Activated naive CD4-positive, alpha-beta T cell treated with anti-CD3 and anti-CD28 coated beads, Interleukin-2, amount 10 ng/mL, durations not matched to agents 5 hours and 36 hours (primary cell): ENCODE results near the gene MMS19. TPM values are rescaled to one million over a fixed set of nuclear protein-coding genes. Genes with fewer than 3 reads are reported as not detected.

Experiments used
- total RNA-seq, 2 experiments: library from RNA; stranded (reverse); gene quantifications; one replicate each; pipeline ENCODE4 v1.2.3, GENCODE V29; 2021

The MMS19 gene, protein sequence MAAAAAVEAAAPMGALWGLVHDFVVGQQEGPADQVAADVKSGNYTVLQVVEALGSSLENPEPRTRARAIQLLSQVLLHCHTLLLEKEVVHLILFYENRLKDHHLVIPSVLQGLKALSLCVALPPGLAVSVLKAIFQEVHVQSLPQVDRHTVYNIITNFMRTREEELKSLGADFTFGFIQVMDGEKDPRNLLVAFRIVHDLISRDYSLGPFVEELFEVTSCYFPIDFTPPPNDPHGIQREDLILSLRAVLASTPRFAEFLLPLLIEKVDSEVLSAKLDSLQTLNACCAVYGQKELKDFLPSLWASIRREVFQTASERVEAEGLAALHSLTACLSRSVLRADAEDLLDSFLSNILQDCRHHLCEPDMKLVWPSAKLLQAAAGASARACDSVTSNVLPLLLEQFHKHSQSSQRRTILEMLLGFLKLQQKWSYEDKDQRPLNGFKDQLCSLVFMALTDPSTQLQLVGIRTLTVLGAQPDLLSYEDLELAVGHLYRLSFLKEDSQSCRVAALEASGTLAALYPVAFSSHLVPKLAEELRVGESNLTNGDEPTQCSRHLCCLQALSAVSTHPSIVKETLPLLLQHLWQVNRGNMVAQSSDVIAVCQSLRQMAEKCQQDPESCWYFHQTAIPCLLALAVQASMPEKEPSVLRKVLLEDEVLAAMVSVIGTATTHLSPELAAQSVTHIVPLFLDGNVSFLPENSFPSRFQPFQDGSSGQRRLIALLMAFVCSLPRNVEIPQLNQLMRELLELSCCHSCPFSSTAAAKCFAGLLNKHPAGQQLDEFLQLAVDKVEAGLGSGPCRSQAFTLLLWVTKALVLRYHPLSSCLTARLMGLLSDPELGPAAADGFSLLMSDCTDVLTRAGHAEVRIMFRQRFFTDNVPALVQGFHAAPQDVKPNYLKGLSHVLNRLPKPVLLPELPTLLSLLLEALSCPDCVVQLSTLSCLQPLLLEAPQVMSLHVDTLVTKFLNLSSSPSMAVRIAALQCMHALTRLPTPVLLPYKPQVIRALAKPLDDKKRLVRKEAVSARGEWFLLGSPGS
- 10 to 100 TPM; 72.8 to 74.3 TPM for total RNA-seq

GRCh38 chr10:97498076-97498840 lies at the start of gene MMS19:
MMS19 (minus strand) TSS chr10:97498422; CDS start chr10:97498384, 38 bp downstream.

GRCh38 chr10:97498841-97499560 lies 779 bp upstream of the MMS19 start, which contains the start of gene UBTD1:
UBTD1 (plus strand) TSS chr10:97498924; CDS start chr10:97499204, 280 bp downstream.

GRCh38 chr10:97445722-97446639 lies 52.2 kb downstream of the MMS19 start, which contains the start of the genes EXOSC1 and ZDHHC16:
EXOSC1 (minus strand) TSS chr10:97446006; CDS start chr10:97445985, 21 bp downstream.
ZDHHC16 (plus strand) TSS chr10:97446175; CDS start chr10:97451676, 5,501 bp downstream.

GRCh38 chr10:97425964-97426775 lies 72.1 kb downstream of the MMS19 start, which contains the start of gene PGAM1:
PGAM1 (plus strand) TSS chr10:97426191; CDS start chr10:97426308, 117 bp downstream.

Other genes with a start within 250 kb of the MMS19 start
- gene ARHGAP19, start 205.8 kb downstream of the MMS19 start, total RNA-seq = 10 to 100 TPM; 35.1 to 40.5 TPM
- 1 to 10 TPM; 8.6 to 8.7 TPM for gene FRAT1, start 179.2 kb downstream of the MMS19 start, total RNA-seq
- 10 to 100 TPM; 12.3 to 12.8 TPM for gene FRAT2, start 163.7 kb downstream of the MMS19 start, total RNA-seq
- gene RRP12, start 97.1 kb downstream of the MMS19 start, total RNA-seq = 10 to 100 TPM; 17.8 to 22.2 TPM
- 100 to 1,000 TPM; 303 to 312 TPM for gene PGAM1, start 72.2 kb downstream of the MMS19 start, total RNA-seq
- gene EXOSC1, start 52.4 kb downstream of the MMS19 start, total RNA-seq = 10 to 100 TPM; 44.1 to 45.6 TPM
- gene ZDHHC16, start 52.2 kb downstream of the MMS19 start, total RNA-seq = 10 to 100 TPM; 33.1 to 36.8 TPM
- gene UBTD1, start 502 bp upstream of the MMS19 start, total RNA-seq = 1 to 10 TPM; 1.1 to 1.4 TPM
- not detected for gene ANKRD2, start 74.4 kb upstream of the MMS19 start, total RNA-seq
- gene HOGA1, start 86.0 kb upstream of the MMS19 start, total RNA-seq = not detected
- gene C10orf62, start 91.3 kb upstream of the MMS19 start, total RNA-seq = not detected
- gene MORN4, start 135.1 kb upstream of the MMS19 start, total RNA-seq = 1 to 10 TPM; 1.3 to 1.5 TPM
- gene PI4K2A, start 142.2 kb upstream of the MMS19 start, total RNA-seq = 1 to 10 TPM; 8.9 to 9.4 TPM
- under 1 TPM; 0.68 to 0.99 TPM for gene AVPI1, start 188.8 kb upstream of the MMS19 start, total RNA-seq
- gene MARVELD1, start 215.3 kb upstream of the MMS19 start, total RNA-seq = 1 to 10 TPM; 2.7 to 3.2 TPM
- 10 to 100 TPM; 25.0 to 26.0 TPM for gene ZFYVE27, start 238.7 kb upstream of the MMS19 start, total RNA-seq